Endothelial cell (in vitro differentiated cells): ENCODE measurements around the gene C1orf87. TPM values are rescaled to one million over a fixed set of nuclear protein-coding genes. Genes with fewer than 3 reads are reported as not detected.
A peak's percentile ranks its signal among the peaks of the same experiment; 100 is the strongest.

Source experiments
- DNase-seq: peaks from one replicate; pipeline ENCODE4 v3.0.0; 2021; ENCODE audit warnings: low spot score
- H3K27ac Mint-ChIP-seq: one replicate; pipeline ENCODE4 v1.8.0; 2021; ENCODE audit warnings: mixed read lengths, inconsistent platforms; ENCODE audit not compliant: unreplicated experiment
- H3K27me3 Mint-ChIP-seq: one replicate; pipeline ENCODE4 v1.8.0; 2021; ENCODE audit warnings: mild to moderate bottlenecking, moderate library complexity, mixed read lengths, inconsistent platforms; ENCODE audit not compliant: unreplicated experiment
- H3K36me3 Mint-ChIP-seq: one replicate; pipeline ENCODE4 v1.8.0; 2021; ENCODE audit warnings: mild to moderate bottlenecking, low read depth, mixed read lengths, inconsistent platforms; ENCODE audit not compliant: unreplicated experiment
- H3K4me1 Mint-ChIP-seq: one replicate; pipeline ENCODE4 v1.8.0; 2021; ENCODE audit warnings: mild to moderate bottlenecking, mixed read lengths, inconsistent platforms; ENCODE audit not compliant: unreplicated experiment
- H3K4me3 Mint-ChIP-seq: one replicate; pipeline ENCODE4 v1.8.0; 2021; ENCODE audit warnings: mild to moderate bottlenecking, mixed read lengths, inconsistent platforms; ENCODE audit not compliant: unreplicated experiment
- H3K9me3 Mint-ChIP-seq: one replicate; pipeline ENCODE4 v1.8.0; 2021; ENCODE audit warnings: mixed read lengths, inconsistent platforms; ENCODE audit not compliant: unreplicated experiment
- CTCF ChIP-seq: fragments of 200-600 bp; sonication (generic); IDR thresholded peaks from one replicate; pipeline ENCODE4 v1.5.0; 2021; ENCODE audit warnings: antibody characterized with exemption; ENCODE audit not compliant: unreplicated experiment
- total RNA-seq: library from RNA; stranded (reverse); fragmentation: NEBNext Ultra II Directional; extraction: Animal tissue kit (Norgen Biotek cat#: 25700); gene quantifications from one replicate; pipeline ENCODE4 v1.2.1, GENCODE V29; 2021; ENCODE audit not compliant: unreplicated experiment

The C1orf87 gene
- total RNA-seq, 1 donor from 2014 or later, result 0.23 TPM

GRCh38 chr1:59985911-59986515 is 87.6 kb downstream of the C1orf87 start:
- no peak for DNase-seq
- Mint-ChIP-seq H3K36me3 (no peaks in the 10 kb centered on the region), H3K27ac (no peak overlapping the region), H3K4me3 (no peak overlapping the region), H3K4me1 (peaks cover 6% of the 10 kb centered on the region), H3K27me3 (peaks cover 1% of the 10 kb centered on the region), H3K9me3 (no peaks in the 10 kb centered on the region)
- no peak for TF ChIP-seq CTCF

DNA sequence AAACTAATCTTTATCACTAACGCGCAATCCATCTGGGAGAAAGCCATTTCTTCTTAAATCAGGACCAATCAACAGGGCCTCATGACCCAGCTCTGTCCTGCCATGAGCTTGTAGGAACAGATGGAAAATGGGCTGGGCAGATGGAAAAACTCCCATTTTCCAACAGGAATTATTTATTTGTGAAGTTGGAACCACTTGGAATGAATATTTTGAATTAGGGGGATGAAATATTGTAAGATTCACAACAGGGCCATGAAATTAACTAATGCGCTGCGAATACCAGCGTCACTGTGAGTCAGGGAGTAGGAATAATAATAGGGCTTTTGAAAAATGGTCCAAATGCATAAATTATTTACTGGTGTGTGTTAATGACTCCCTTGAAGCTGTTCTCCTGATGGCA is 93.9 kb downstream of the C1orf87 start:
- Mint-ChIP-seq H3K9me3 (no peaks in the 10 kb centered on the region), H3K36me3 (no peaks in the 10 kb centered on the region), H3K4me3 (no peak overlapping the region), H3K27me3 (peaks cover 1% of the 10 kb centered on the region), H3K27ac (no peak overlapping the region), H3K4me1 (no peaks in the 10 kb centered on the region)
- DNase-seq, result no peak
- TF ChIP-seq CTCF, result no peak

DNA sequence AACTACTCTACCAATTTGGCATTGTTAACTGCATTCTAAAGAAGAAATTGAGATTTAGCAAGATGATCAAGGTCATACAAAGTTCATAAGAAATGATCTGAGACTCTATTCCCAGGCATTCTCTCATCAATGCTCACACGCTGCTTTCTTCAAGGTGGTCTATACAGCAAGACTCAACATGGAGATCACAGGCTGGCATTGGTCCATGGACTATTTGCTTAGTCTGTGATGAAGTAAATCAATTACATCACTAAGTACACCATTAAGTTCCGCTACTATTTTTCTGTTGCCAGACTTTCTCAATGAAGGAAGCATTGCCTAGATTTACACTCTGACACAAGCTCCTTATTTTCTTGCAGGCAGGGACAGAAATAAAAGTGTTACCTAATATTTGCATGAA is 95.1 kb downstream of the C1orf87 start:
- H3K27ac Mint-ChIP-seq, result no peak overlapping the region
- H3K36me3 Mint-ChIP-seq, result no peaks in the 10 kb centered on the region
- no peaks in the 10 kb centered on the region for H3K27me3 Mint-ChIP-seq
- no peak for TF ChIP-seq CTCF
- DNase-seq, result no peak
- no peaks in the 10 kb centered on the region for H3K9me3 Mint-ChIP-seq
- no peaks in the 10 kb centered on the region for H3K4me1 Mint-ChIP-seq
- no peak overlapping the region for H3K4me3 Mint-ChIP-seq

- Mint-ChIP-seq H3K27me3 (peaks cover under 1% of the 10 kb centered on the region), H3K36me3 (no peaks in the 10 kb centered on the region), H3K27ac (no peak overlapping the region), H3K9me3 (no peaks in the 10 kb centered on the region), H3K4me1 (no peaks in the 10 kb centered on the region), H3K4me3 (no peak overlapping the region)
- no peak for TF ChIP-seq CTCF
- no peak for DNase-seq
These were observed 95.5 kb downstream of the C1orf87 start for GRCh38 chr1:59978026-59978425.

GRCh38 chr1:59977075-59977410 is 96.5 kb downstream of the C1orf87 start:
- no peak for DNase-seq
- no peaks in the 10 kb centered on the region for H3K36me3 Mint-ChIP-seq
- TF ChIP-seq CTCF, result peak; percentile 3
- no peaks in the 10 kb centered on the region for H3K4me1 Mint-ChIP-seq
- H3K27ac Mint-ChIP-seq, result no peak overlapping the region
- peaks cover 3% of the 10 kb centered on the region for H3K27me3 Mint-ChIP-seq
- no peak overlapping the region for H3K4me3 Mint-ChIP-seq
- H3K9me3 Mint-ChIP-seq, result no peaks in the 10 kb centered on the region
